BJ (cell line): ENCODE measurements around the gene ANLN. TPM values are rescaled to one million over a fixed set of nuclear protein-coding genes. Genes with fewer than 3 reads are reported as not detected.

Experiments used
- CTCF ChIA-PET: fragments of 350-600 bp; formaldehyde crosslinking; extraction: SDS; loops from one replicate; lab custom pipeline; 2021; ENCODE audit warnings: antibody characterized with exemption, inconsistent platforms; lab: Yijun Ruan, JAX
- POLR2A ChIA-PET: fragments of 300-600 bp; sonication (Branson Sonifier 250); formaldehyde crosslinking; extraction: SDS; loops from one replicate; lab custom pipeline; 2021; ENCODE audit warnings: antibody characterized with exemption; lab: Charles Lee
- DNase-seq: peaks from one replicate; pipeline ENCODE4 v3.0.0-alpha.2; 2011; ENCODE audit warnings: low read depth
- H3K27me3 ChIP-seq: 2 replicates; pipeline ENCODE4 v1.6.0; 2011; ENCODE audit warnings: low read length; ENCODE audit not compliant: control insufficient read depth, insufficient read depth
- H3K36me3 ChIP-seq: 2 replicates; pipeline ENCODE4 v1.5.1; 2011; ENCODE audit warnings: low read length; ENCODE audit not compliant: control insufficient read depth, insufficient read depth
- H3K4me3 ChIP-seq: 2 replicates; pipeline ENCODE4 v1.5.1; 2011; ENCODE audit warnings: low read depth, mild to moderate bottlenecking, control low read depth, low read length
- CTCF ChIP-seq: IDR thresholded peaks from 2 replicates; pipeline ENCODE4 v1.5.1; 2011; ENCODE audit warnings: low read depth, mild to moderate bottlenecking, control low read depth, inconsistent platforms, low read length, moderate library complexity; ENCODE audit not compliant: insufficient read depth
- polyA plus RNA-seq: library from polyadenylated mRNA; depleted of rRNA; stranded (reverse); fragments of >200 nt; gene quantifications from 2 replicates; pipeline ENCODE4 v1.2.3, GENCODE V29; 2011

ANLN gene
- polyA plus RNA-seq, 1 experiment, result 63.3 TPM

GRCh38 chr7:36439624-36440023 is 50.0 kb downstream of the ANLN start:
- no peak for TF ChIP-seq CTCF
- no peaks in the 10 kb centered on the region for H3K36me3 ChIP-seq
- no peak overlapping the region for H3K4me3 ChIP-seq
- ChIA-PET POLR2A (no interaction called here), CTCF (interaction anchor here (0.5 to 3.6 kb wide), 7 partner anchors 8 to 231 kb away, joined by 3 to 24 read pairs (median 4); no protein-coding TSS in a partner anchor)
- no peak for DNase-seq
- no peaks in the 10 kb centered on the region for H3K27me3 ChIP-seq

GRCh38 chr7:36440880-36441279 is 51.2 kb downstream of the ANLN start:
- no peak overlapping the region for H3K4me3 ChIP-seq
- peak; percentile 54 for TF ChIP-seq CTCF
- no peak for DNase-seq
- H3K27me3 ChIP-seq, result no peaks in the 10 kb centered on the region
- ChIA-PET POLR2A (no interaction called here), CTCF (interaction anchor here (0.7 to 3.6 kb wide), 21 partner anchors 9 to 760 kb away, joined by 3 to 24 read pairs (median 4); no protein-coding TSS in a partner anchor)
- no peaks in the 10 kb centered on the region for H3K36me3 ChIP-seq

GRCh38 chr7:36441344-36442022 is 51.8 kb downstream of the ANLN start:
- no peak for DNase-seq
- ChIA-PET CTCF (interaction anchor here (0.7 to 3.6 kb wide), 22 partner anchors 7 to 760 kb away, joined by 3 to 24 read pairs (median 4); no protein-coding TSS in a partner anchor), POLR2A (interaction anchor here (0.6 kb wide), 1 partner anchor 137 kb away, joined by 3 read pairs; no protein-coding TSS in a partner anchor)
- TF ChIP-seq CTCF, result 0 out of 2 replicates have a peak, but pooled peaks have one; percentile 2
- H3K36me3 ChIP-seq, result no peaks in the 10 kb centered on the region
- H3K27me3 ChIP-seq, result no peaks in the 10 kb centered on the region
- no peak overlapping the region for H3K4me3 ChIP-seq

GRCh38 chr7:36448781-36449379 is 59.2 kb downstream of the ANLN start:
- no peaks in the 10 kb centered on the region for H3K36me3 ChIP-seq
- no peak for TF ChIP-seq CTCF
- CTCF ChIA-PET, result interaction anchor here (2.8 kb wide), 1 partner anchor 8 kb away, joined by 17 read pairs; no protein-coding TSS in a partner anchor
- H3K4me3 ChIP-seq, result no peak overlapping the region
- no peak for DNase-seq
- no peaks in the 10 kb centered on the region for H3K27me3 ChIP-seq
- POLR2A ChIA-PET, result interaction anchor here (0.6 kb wide), 1 partner anchor 783 kb away, joined by 3 read pairs; no protein-coding TSS in a partner anchor

DNA sequence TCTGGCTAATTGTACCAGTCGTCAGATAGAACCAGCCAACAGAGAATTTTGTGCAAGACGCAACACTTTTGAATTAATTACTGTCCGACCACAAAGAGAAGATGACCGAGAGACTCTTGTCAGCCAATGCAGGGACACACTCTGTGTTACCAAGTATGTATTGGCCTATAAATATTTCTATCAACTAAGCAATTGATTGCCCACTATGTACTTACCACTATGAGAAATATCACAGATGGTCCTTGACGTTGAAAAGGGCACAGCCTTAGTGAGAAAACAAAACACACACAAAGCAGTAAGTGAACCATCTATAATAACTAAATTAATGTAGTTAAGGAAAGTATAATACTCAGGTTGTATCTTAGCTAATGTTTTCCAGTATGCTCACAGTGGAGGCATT is 60.0 kb downstream of the ANLN start:
- Histone ChIP-seq H3K4me3 (no peak overlapping the region), H3K27me3 (no peaks in the 10 kb centered on the region), H3K36me3 (no peaks in the 10 kb centered on the region)
- POLR2A ChIA-PET, result interaction anchor here (0.6 kb wide), 1 partner anchor 784 kb away, joined by 3 read pairs; no protein-coding TSS in a partner anchor
- no peak for DNase-seq
- CTCF ChIA-PET, result interaction anchor here (2.8 kb wide), 1 partner anchor 9 kb away, joined by 17 read pairs; no protein-coding TSS in a partner anchor
- no peak for TF ChIP-seq CTCF
